ENCODE results near the gene SPPL3.
A peak's percentile ranks its signal among the peaks of the same experiment; 100 is the strongest.
"Not testable (repeated sequence)": the region's sequence is repeated elsewhere in the genome, so short reads cannot be mapped to it uniquely, and the experiment has no call there.

The SPPL3 gene

GRCh38 chr12:120739821-120740613 lies 164.1 kb downstream of the SPPL3 start:
- no peak for DNase-seq

GRCh38 chr12:120739031-120739762 lies 165.0 kb downstream of the SPPL3 start:
- DNase-seq = no peak

GRCh38 chr12:120738252-120739030 lies 165.7 kb downstream of the SPPL3 start:
- no peak for DNase-seq

- DNase-seq = no peak
These were observed 166.5 kb downstream of the SPPL3 start for GRCh38 chr12:120737557-120738251.

GRCh38 chr12:120736404-120737331 lies 167.5 kb downstream of the SPPL3 start:
- no peak for DNase-seq

GRCh38 chr12:120735181-120735580 lies 169.0 kb downstream of the SPPL3 start:
- no peak for DNase-seq

GRCh38 chr12:120734210-120734609 lies 169.9 kb downstream of the SPPL3 start:
- no peak for DNase-seq

- DNase-seq = no peak
These were observed 170.6 kb downstream of the SPPL3 start for GRCh38 chr12:120733574-120733973.

GRCh38 chr12:120732198-120732597 lies 172.0 kb downstream of the SPPL3 start:
- DNase-seq = not testable (repeated sequence)

- no peak for DNase-seq
These were observed 177.2 kb downstream of the SPPL3 start for GRCh38 chr12:120726961-120727360.

GRCh38 chr12:120726510-120726793 lies 177.7 kb downstream of the SPPL3 start:
- DNase-seq = no peak

- peak; percentile 48 to 88 (median 71) for DNase-seq
These were observed 178.3 kb downstream of the SPPL3 start, which contains the start of gene ACADS for GRCh38 chr12:120725659-120726509. ACADS (plus strand) TSS chr12:120725826; CDS start chr12:120725886, 60 bp downstream.

GRCh38 chr12:120725151-120725658 lies 179.0 kb downstream of the SPPL3 start:
- peak in 1 of 4 experiments; percentile 20 for DNase-seq

GRCh38 chr12:120724720-120725119 lies 179.4 kb downstream of the SPPL3 start:
- no peak for DNase-seq

- no peak for DNase-seq
These were observed 181.4 kb downstream of the SPPL3 start for GRCh38 chr12:120722784-120723183.

- no peak for DNase-seq
These were observed 182.3 kb downstream of the SPPL3 start for GRCh38 chr12:120721866-120722265.

- DNase-seq = no peak
These were observed 183.0 kb downstream of the SPPL3 start for GRCh38 chr12:120720987-120721801.

- no peak for DNase-seq
These were observed 183.7 kb downstream of the SPPL3 start for GRCh38 chr12:120720234-120720986.
